Hepatocyte (in vitro differentiated cells): ENCODE measurements around the gene NPTXR. TPM values are rescaled to one million over a fixed set of nuclear protein-coding genes. Genes with fewer than 3 reads are reported as not detected.

Experiments
- DNase-seq: peaks from one replicate; pipeline ENCODE4 v3.0.0-alpha.2; 2016; ENCODE audit warnings: low spot score
- H2AFZ ChIP-seq: fragments of 200-600 bp; sonication (generic); 2 replicates; pipeline ENCODE4 v1.6.0; 2016; ENCODE audit warnings: antibody characterized with exemption, mild to moderate bottlenecking
- H3K27ac ChIP-seq: fragments of 200-600 bp; sonication (generic); 2 replicates; pipeline ENCODE4 v1.5.1; 2016; ENCODE audit warnings: mild to moderate bottlenecking
- H3K27me3 ChIP-seq: fragments of 200-600 bp; sonication (generic); 2 replicates; pipeline ENCODE4 v1.6.1; 2016
- H3K36me3 ChIP-seq: fragments of 200-600 bp; sonication (generic); replicated peaks from 2 replicates; pipeline ENCODE4 v1.5.1; 2016; ENCODE audit warnings: low read depth; ENCODE audit not compliant: insufficient read depth
- H3K4me1 ChIP-seq: fragments of 200-600 bp; sonication (generic); 2 replicates; pipeline ENCODE4 v1.5.1; 2016; ENCODE audit warnings: mild to moderate bottlenecking, moderate library complexity; ENCODE audit not compliant: insufficient read depth
- H3K4me2 ChIP-seq: fragments of 200-600 bp; sonication (generic); 2 replicates; pipeline ENCODE4 v1.6.0; 2016
- H3K4me3 ChIP-seq: fragments of 200-600 bp; sonication (generic); 2 replicates; pipeline ENCODE4 v1.5.1; 2016; ENCODE audit warnings: mild to moderate bottlenecking
- H3K79me2 ChIP-seq: fragments of 200-600 bp; sonication (generic); 2 replicates; pipeline ENCODE4 v1.6.0; 2017; ENCODE audit warnings: mild to moderate bottlenecking
- H3K9me2 ChIP-seq: fragments of 200-600 bp; sonication (generic); replicated peaks from 2 replicates; pipeline ENCODE4 v1.6.0; 2017; ENCODE audit warnings: mild to moderate bottlenecking; ENCODE audit not compliant: insufficient read depth
- H3K9me3 ChIP-seq: fragments of 200-600 bp; sonication (generic); 2 replicates; pipeline ENCODE4 v1.5.1; 2016; ENCODE audit warnings: low read depth, mild to moderate bottlenecking
- H4K20me1 ChIP-seq: fragments of 200-600 bp; sonication (generic); 2 replicates; pipeline ENCODE4 v1.6.0; 2016; ENCODE audit warnings: mild to moderate bottlenecking; ENCODE audit not compliant: insufficient read depth, poor library complexity, severe bottlenecking
- EZH2 ChIP-seq: fragments of 200-600 bp; sonication (generic); IDR thresholded peaks from 2 replicates; pipeline ENCODE4 v1.6.1; 2016; ENCODE audit warnings: antibody characterized with exemption, mild to moderate bottlenecking, borderline replicate concordance
- EZH2phosphoT487 ChIP-seq: fragments of 200-600 bp; sonication (generic); IDR thresholded peaks from one replicate; pipeline ENCODE4 v1.6.1; 2018; ENCODE audit warnings: antibody characterized with exemption, mild to moderate bottlenecking, low read depth, moderate library complexity; ENCODE audit not compliant: unreplicated experiment, severe bottlenecking
- WGBS: methylation state at CpG from one replicate; pipeline ENCODE4 v1.1.6; 2016; ENCODE audit warnings: low lambda C conversion rate; ENCODE audit errors: missing lambda C conversion rate; 5-methylcytosine and 5-hydroxymethylcytosine counted together
- polyA plus RNA-seq: library from polyadenylated mRNA; unstranded; fragments of >200 nt; fragmentation: Nextera tagmentation; extraction: Ambion mirVana; gene quantifications from 2 replicates; pipeline ENCODE4 v1.2.1, GENCODE V29; 2016
- total RNA-seq: library from RNA; depleted of rRNA; stranded (reverse); fragments of >200 nt; gene quantifications from 2 replicates; pipeline ENCODE4 v1.2.3, GENCODE V29; 2014
- TF ChIP-seq, protein P1 (sequence below): fragments of 200-600 bp; sonication (generic); IDR thresholded peaks from 2 replicates; pipeline ENCODE4 v1.5.1; 2016; ENCODE audit warnings: antibody characterized with exemption, mild to moderate bottlenecking; ENCODE audit not compliant: poor library complexity

The NPTXR gene
- total and polyA plus RNA-seq, 2 experiments from 2014 or later, result 3.3 to 3.8 TPM

GRCh38 chr22:38870312-38870741 is 26.5 kb upstream of the NPTXR start:
- Histone ChIP-seq H3K27me3 (no peaks in the 10 kb centered on the region), H3K36me3 (no peaks in the 10 kb centered on the region), H3K9me2 (no peaks in the 10 kb centered on the region), H3K4me1 (peaks cover 20% of the 10 kb centered on the region), H3K9me3 (no peaks in the 10 kb centered on the region), H3K27ac (peak overlapping the region; percentile 89), H3K79me2 (peaks cover 35% of the 10 kb centered on the region), H4K20me1 (peaks cover 34% of the 10 kb centered on the region), H3K4me3 (peak overlapping the region; percentile 92), H2AFZ (no peak overlapping the region), H3K4me2 (peak overlapping the region; percentile 90)
- 18% methylated on average over 12 of the region's 12 CpGs for WGBS
- TF ChIP-seq, protein P1, sequence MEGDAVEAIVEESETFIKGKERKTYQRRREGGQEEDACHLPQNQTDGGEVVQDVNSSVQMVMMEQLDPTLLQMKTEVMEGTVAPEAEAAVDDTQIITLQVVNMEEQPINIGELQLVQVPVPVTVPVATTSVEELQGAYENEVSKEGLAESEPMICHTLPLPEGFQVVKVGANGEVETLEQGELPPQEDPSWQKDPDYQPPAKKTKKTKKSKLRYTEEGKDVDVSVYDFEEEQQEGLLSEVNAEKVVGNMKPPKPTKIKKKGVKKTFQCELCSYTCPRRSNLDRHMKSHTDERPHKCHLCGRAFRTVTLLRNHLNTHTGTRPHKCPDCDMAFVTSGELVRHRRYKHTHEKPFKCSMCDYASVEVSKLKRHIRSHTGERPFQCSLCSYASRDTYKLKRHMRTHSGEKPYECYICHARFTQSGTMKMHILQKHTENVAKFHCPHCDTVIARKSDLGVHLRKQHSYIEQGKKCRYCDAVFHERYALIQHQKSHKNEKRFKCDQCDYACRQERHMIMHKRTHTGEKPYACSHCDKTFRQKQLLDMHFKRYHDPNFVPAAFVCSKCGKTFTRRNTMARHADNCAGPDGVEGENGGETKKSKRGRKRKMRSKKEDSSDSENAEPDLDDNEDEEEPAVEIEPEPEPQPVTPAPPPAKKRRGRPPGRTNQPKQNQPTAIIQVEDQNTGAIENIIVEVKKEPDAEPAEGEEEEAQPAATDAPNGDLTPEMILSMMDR, result peak; percentile 94
- TF ChIP-seq EZH2phosphoT487 (no peak), EZH2 (no peak)
- peak; percentile 94 for DNase-seq

- Histone ChIP-seq H3K4me1 (peaks cover 20% of the 10 kb centered on the region), H4K20me1 (peaks cover 41% of the 10 kb centered on the region), H3K9me3 (no peaks in the 10 kb centered on the region), H3K27ac (no peak overlapping the region), H3K27me3 (no peaks in the 10 kb centered on the region), H3K9me2 (no peaks in the 10 kb centered on the region), H3K79me2 (peaks cover 35% of the 10 kb centered on the region), H3K36me3 (no peaks in the 10 kb centered on the region), H2AFZ (no peak overlapping the region), H3K4me2 (peak overlapping the region; percentile 90), H3K4me3 (no peak overlapping the region)
- 94% methylated on average over 3 of the region's 3 CpGs for WGBS
- TF ChIP-seq EZH2phosphoT487 (no peak), EZH2 (no peak)
- TF ChIP-seq, protein P1, result no peak
- peak; percentile 4 for DNase-seq
Measured at GRCh38 chr22:38869663-38870062, 25.8 kb upstream of the NPTXR start.

- Histone ChIP-seq H3K36me3 (no peaks in the 10 kb centered on the region), H3K4me2 (no peak overlapping the region), H3K4me1 (peaks cover 20% of the 10 kb centered on the region), H3K9me2 (no peaks in the 10 kb centered on the region), H3K9me3 (no peaks in the 10 kb centered on the region), H3K27ac (no peak overlapping the region), H3K27me3 (no peaks in the 10 kb centered on the region), H3K79me2 (peaks cover 35% of the 10 kb centered on the region), H2AFZ (no peak overlapping the region), H4K20me1 (peaks cover 47% of the 10 kb centered on the region), H3K4me3 (no peak overlapping the region)
- TF ChIP-seq EZH2 (no peak), EZH2phosphoT487 (no peak)
- TF ChIP-seq, protein P1, result peak; percentile 89
- DNase-seq, result peak; percentile 91
- 23% methylated on average over 8 of the region's 8 CpGs for WGBS
Measured at GRCh38 chr22:38868886-38869381, 25.1 kb upstream of the NPTXR start.
